Spleen (tissue), 11 donors: ENCODE results near the gene OR6V1. TPM values are rescaled to one million over a fixed set of nuclear protein-coding genes. Genes with fewer than 3 reads are reported as not detected.

Experiments
- DNase-seq: peaks from one replicate; pipeline ENCODE4 v3.0.0-alpha.2; 2020
- H3K27ac ChIP-seq, 8 donors: fragments of 200-600 bp; sonication (generic) in 7 of 8; 1 replicate in 4 of 8; 2 replicates in 4 of 8; pipeline versions ENCODE4 v1.5.0 to v1.8.0; 2016 to 2021; ENCODE audit warnings: inconsistent platforms in 4 of 8, mild to moderate bottlenecking in 4 of 8, moderate library complexity in 1 of 8
- H3K27me3 ChIP-seq, 7 donors: fragments of 200-600 bp; sonication (generic) in 6 of 7; replicated peaks in 1 of 7; 1 replicate in 4 of 7; 2 replicates in 3 of 7; pipeline versions ENCODE4 v1.5.0 to v1.8.0; 2016 to 2021; ENCODE audit warnings: inconsistent platforms in 3 of 7, mild to moderate bottlenecking in 1 of 7
- H3K36me3 ChIP-seq, 6 donors: fragments of 200-600 bp; sonication (generic) in 5 of 6; 1 replicate in 4 of 6; 2 replicates in 2 of 6; pipeline versions ENCODE4 v1.5.0 to v1.8.0; 2016 to 2021; ENCODE audit warnings: inconsistent platforms in 2 of 6
- H3K4me1 ChIP-seq, 6 donors: fragments of 200-600 bp; sonication (generic) in 5 of 6; 1 replicate in 3 of 6; 2 replicates in 3 of 6; pipeline versions ENCODE4 v1.5.0 to v1.8.0; 2016 to 2021; ENCODE audit warnings: inconsistent platforms in 3 of 6
- H3K4me3 ChIP-seq, 8 donors: fragments of 200-600 bp; sonication (generic) in 7 of 8; 1 replicate in 4 of 8; 2 replicates in 4 of 8; pipeline versions ENCODE4 v1.5.0 to v1.8.0; 2016 to 2021; ENCODE audit warnings: inconsistent platforms in 4 of 8, mild to moderate bottlenecking in 4 of 8, moderate library complexity in 2 of 8
- H3K9me3 ChIP-seq, 8 donors: fragments of 200-600 bp; sonication (generic) in 7 of 8; 1 replicate in 4 of 8; 2 replicates in 4 of 8; pipeline versions ENCODE4 v1.5.0 to v1.8.0; 2016 to 2021; ENCODE audit warnings: inconsistent platforms in 4 of 8
- CTCF ChIP-seq, 11 experiments: fragments of 200-600 bp in 7 of 11; fragments of 450-650 bp in 4 of 11; sonication (generic) in 4 of 11; IDR thresholded peaks in 8 of 11; conservative IDR thresholded peaks in 3 of 11; 1 replicate in 7 of 11; 2 replicates in 4 of 11; pipeline versions ENCODE4 v1.4.0 to v1.8.0; 2016 to 2021; ENCODE audit warnings: antibody characterized with exemption in 11 of 11, inconsistent platforms in 4 of 11, mild to moderate bottlenecking in 1 of 11
- POLR2A ChIP-seq, 3 donors: fragments of 450-650 bp; IDR thresholded peaks; one replicate each; pipeline ENCODE4 v1.5.1; 2017; ENCODE audit warnings: antibody characterized with exemption in 3 of 3, mild to moderate bottlenecking in 1 of 3
- POLR2AphosphoS5 ChIP-seq, 3 donors: sonication (generic); formaldehyde crosslinking; IDR thresholded peaks; one replicate each; pipeline ENCODE4 v1.5.1; 2017; ENCODE audit warnings: antibody characterized with exemption in 3 of 3
- WGBS, 5 donors: extraction: QIAGEN DNeasy Blood & Tissue Kit in 3 of 5; methylation state at CpG; one replicate each; pipeline versions ENCODE4 v1.1.5 to v1.1.7; 2013 to 2018; 5-methylcytosine and 5-hydroxymethylcytosine counted together
- intact Hi-C: fragments of 100-400 bp; cut with DNase I; formaldehyde crosslinking; loops from one replicate; pipeline ENCODE4 v1.15.0; 2023; ENCODE audit warnings: low total_unique reads
- polyA plus RNA-seq, 3 donors: library from polyadenylated mRNA; stranded (reverse); fragments of 200-250 nt; gene quantifications; one replicate each; pipeline ENCODE4 v1.2.1, GENCODE V29; 2013
- total RNA-seq, 7 donors: library from RNA; depleted of rRNA in 3 of 7; stranded (reverse); fragments of >200 nt in 3 of 7; fragmentation: NEBNext Ultra II Directional in 4 of 7; extraction: Animal tissue kit (Norgen Biotek cat#: 25700) in 4 of 7; gene quantifications; one replicate each; pipeline versions ENCODE4 v1.1.0 to v1.2.1, GENCODE V29; 2016 to 2021
- donor health status: healthy with polysubstance abuse.
- donor health status: DM: no; HTN: no; CAD: no; lungs with moderate emphysema.
- donor health status: DM: no; HTN: no; CAD: no.
- donor health status: Bipolar disorder and iron deficiency.
- donor health status: healthy.
- donor health status: DM: no; HTN: no; CAD: no.
- donor health status: DM: yes; HTN: yes; CAD: no.

The OR6V1 gene
- total and polyA plus RNA-seq, 10 donors: not detected

DNA sequence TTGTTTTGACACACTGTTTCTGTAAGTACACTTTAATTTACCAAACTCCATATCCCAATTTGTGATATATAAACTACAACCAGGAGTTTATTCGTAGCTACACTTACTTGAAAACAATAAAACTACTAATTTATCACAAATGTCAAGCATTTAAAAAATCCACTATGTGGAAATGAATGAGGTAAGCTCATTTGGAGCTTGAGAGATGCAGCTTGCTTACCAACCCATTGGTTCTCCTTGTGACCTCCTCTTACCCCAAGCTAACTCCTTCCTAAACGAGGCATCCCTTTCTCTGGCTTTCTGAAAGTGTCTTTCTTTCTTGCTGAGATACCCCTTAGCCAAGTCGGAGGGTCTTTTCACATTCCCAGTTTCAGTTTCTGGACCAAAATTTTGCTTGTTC lies 2.5 kb downstream of the OR6V1 start:
- WGBS, 5 donors: 67 to 74% (median 71%) methylated on average over 3 of the region's 3 CpGs
- Histone ChIP-seq H3K36me3 (no peaks in the 10 kb centered on the region), H3K9me3 (peaks cover 0 to 4% (median 0%) of the 10 kb centered on the region in 8 donors), H3K27ac (no peak overlapping the region), H3K27me3 (no peaks in the 10 kb centered on the region), H3K4me1 (peaks cover 0 to 3% (median under 1%) of the 10 kb centered on the region in 6 donors), H3K4me3 (no peak overlapping the region)
- intact Hi-C loops: no loop called here
- TF ChIP-seq POLR2AphosphoS5 (IDR thresholded peaks at IDR 0.05): no peak
- no peak for TF ChIP-seq POLR2A (IDR thresholded peaks at IDR 0.05)
- no peak for TF ChIP-seq CTCF (IDR thresholded peaks at IDR 0.05 in 8 of 11, conservative IDR thresholded peaks at IDR 0.05 in 3 of 11)
- no peak for DNase-seq

DNA sequence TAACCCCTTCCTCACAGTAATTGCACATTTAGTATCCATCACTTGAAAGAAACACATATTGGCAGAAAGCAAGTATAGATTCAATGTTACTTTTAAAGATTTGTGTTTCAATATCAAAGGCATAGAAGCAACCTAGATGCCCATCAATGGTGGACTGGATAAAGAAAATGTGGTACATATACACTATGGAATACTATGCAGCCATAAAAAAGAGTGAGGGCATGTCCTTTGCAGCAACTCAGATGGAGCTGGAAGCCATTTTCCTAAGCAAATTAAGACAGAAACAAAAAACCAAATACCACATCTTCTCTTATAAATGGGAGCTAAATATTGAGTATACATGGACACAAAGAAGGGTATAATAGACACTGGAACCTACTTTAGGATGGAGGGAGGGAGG lies 3.6 kb downstream of the OR6V1 start:
- H3K27me3 ChIP-seq: no peaks in the 10 kb centered on the region
- H3K9me3 ChIP-seq: peaks cover 0 to 4% (median 0%) of the 10 kb centered on the region in 8 donors
- no peaks in the 10 kb centered on the region for H3K4me1 ChIP-seq
- TF ChIP-seq CTCF (IDR thresholded peaks at IDR 0.05 in 8 of 11, conservative IDR thresholded peaks at IDR 0.05 in 3 of 11) (no peak), POLR2A (IDR thresholded peaks at IDR 0.05) (no peak), POLR2AphosphoS5 (IDR thresholded peaks at IDR 0.05) (no peak)
- DNase-seq: no peak
- intact Hi-C loops: no loop called here
- no peak overlapping the region for H3K4me3 ChIP-seq
- H3K27ac ChIP-seq: no peak overlapping the region
- no peaks in the 10 kb centered on the region for H3K36me3 ChIP-seq

DNA sequence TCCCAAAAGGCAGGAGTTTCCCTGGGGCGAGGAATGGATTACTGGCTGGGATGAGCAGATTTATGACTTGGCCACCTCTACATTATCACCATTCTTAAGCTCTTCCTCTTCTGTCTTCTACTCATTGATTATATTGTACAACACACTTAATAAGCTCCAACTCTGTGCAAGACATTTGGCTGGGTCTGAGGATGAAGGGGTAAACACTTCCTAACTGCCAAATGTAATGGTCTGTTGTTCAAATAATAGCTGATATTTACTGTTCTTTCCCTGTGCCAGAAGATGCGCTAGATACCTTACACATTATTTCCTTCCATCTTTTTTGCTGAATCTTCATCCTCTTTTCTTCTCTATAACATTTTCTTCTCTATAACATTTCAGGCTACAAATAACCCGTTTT lies 11.6 kb downstream of the OR6V1 start:
- H3K9me3 ChIP-seq: peaks cover 0 to 6% (median 0%) of the 10 kb centered on the region in 8 donors
- H3K27ac ChIP-seq: no peak overlapping the region
- no peak for DNase-seq
- intact Hi-C loops: no loop called here
- H3K36me3 ChIP-seq: no peaks in the 10 kb centered on the region
- no peaks in the 10 kb centered on the region for H3K4me1 ChIP-seq
- no peak overlapping the region for H3K4me3 ChIP-seq
- 74 to 85% (median 77%) methylated on average over 3 of the region's 3 CpGs for WGBS, 5 donors
- TF ChIP-seq CTCF (IDR thresholded peaks at IDR 0.05 in 8 of 11, conservative IDR thresholded peaks at IDR 0.05 in 3 of 11): no peak
- no peak for TF ChIP-seq POLR2A (IDR thresholded peaks at IDR 0.05)
- no peak for TF ChIP-seq POLR2AphosphoS5 (IDR thresholded peaks at IDR 0.05)
- H3K27me3 ChIP-seq: no peaks in the 10 kb centered on the region

GRCh38 chr7:143068446-143068845 lies 16.3 kb downstream of the OR6V1 start:
- Histone ChIP-seq H3K9me3 (peaks cover 0 to 6% (median 0%) of the 10 kb centered on the region in 8 donors), H3K27ac (no peak overlapping the region), H3K36me3 (no peaks in the 10 kb centered on the region), H3K27me3 (peaks cover 0 to 3% (median 0%) of the 10 kb centered on the region in 7 donors), H3K4me3 (no peak overlapping the region), H3K4me1 (no peaks in the 10 kb centered on the region)
- intact Hi-C loops: no loop called here
- no peak for DNase-seq
- 80 to 93% (median 85%) methylated on average over 2 of the region's 2 CpGs for WGBS, 5 donors
- TF ChIP-seq POLR2A (IDR thresholded peaks at IDR 0.05): no peak
- TF ChIP-seq POLR2AphosphoS5 (IDR thresholded peaks at IDR 0.05): no peak
- no peak for TF ChIP-seq CTCF (IDR thresholded peaks at IDR 0.05 in 8 of 11, conservative IDR thresholded peaks at IDR 0.05 in 3 of 11)
